Stimulated activated CD4-positive, alpha-beta T cell treated with anti-CD3 and anti-CD28 coated beads, Interleukin-1b, Interleukin-23, amount 100 ng/mL, for 48 hours (primary cell): ENCODE data around the gene KRT83.

Experiments used
- DNase-seq: peaks from one replicate; pipeline ENCODE4 v3.0.0-alpha.2; 2020

The KRT83 gene

GRCh38 chr12:52320784-52321400 is at the start of gene KRT83:
Gene KRT83, minus strand, starts transcription at chr12:52321398. Its CDS starts 63 bp downstream, at chr12:52321335.
- DNase-seq, result no peak

GRCh38 chr12:52369809-52370208 is 48.6 kb upstream of the KRT83 start:
- DNase-seq, result no peak

- no peak for DNase-seq
Measured at GRCh38 chr12:52369211-52369610, 48.0 kb upstream of the KRT83 start.

GRCh38 chr12:52368508-52368907 is 47.3 kb upstream of the KRT83 start:
- no peak for DNase-seq

- no peak for DNase-seq
Measured at GRCh38 chr12:52367876-52368275, 46.7 kb upstream of the KRT83 start.

- DNase-seq, result no peak
Measured at GRCh38 chr12:52366738-52367485, 45.7 kb upstream of the KRT83 start, which contains the start of gene KRT85. Gene KRT85, minus strand, starts transcription at chr12:52367481. Its CDS starts 76 bp downstream, at chr12:52367405.

GRCh38 chr12:52364901-52365489 is 43.8 kb upstream of the KRT83 start:
- no peak for DNase-seq

GRCh38 chr12:52364061-52364460 is 42.9 kb upstream of the KRT83 start:
- no peak for DNase-seq

- DNase-seq, result no peak
Measured at GRCh38 chr12:52363111-52363679, 42.0 kb upstream of the KRT83 start.

- DNase-seq, result no peak
Measured at GRCh38 chr12:52362118-52362726, 41.0 kb upstream of the KRT83 start.

- no peak for DNase-seq
Measured at GRCh38 chr12:52361553-52361952, 40.4 kb upstream of the KRT83 start.

GRCh38 chr12:52360663-52361271 is 39.6 kb upstream of the KRT83 start:
- no peak for DNase-seq

- DNase-seq, result no peak
Measured at GRCh38 chr12:52360106-52360662, 39.0 kb upstream of the KRT83 start.

GRCh38 chr12:52359621-52360061 is 38.4 kb upstream of the KRT83 start:
- no peak for DNase-seq

- DNase-seq, result no peak
Measured at GRCh38 chr12:52358575-52359350, 37.6 kb upstream of the KRT83 start.

- DNase-seq, result no peak
Measured at GRCh38 chr12:52356762-52357580, 35.8 kb upstream of the KRT83 start.

GRCh38 chr12:52356031-52356761 is 35.0 kb upstream of the KRT83 start:
- DNase-seq, result no peak

GRCh38 chr12:52355176-52355575 is 34.0 kb upstream of the KRT83 start:
- DNase-seq, result no peak

GRCh38 chr12:52354200-52354599 is 33.0 kb upstream of the KRT83 start:
- DNase-seq, result no peak

- no peak for DNase-seq
Measured at GRCh38 chr12:52353766-52354165, 32.6 kb upstream of the KRT83 start.
